ENCODE results near the gene MOGAT2.
"Not testable (repeated sequence)": the region's sequence is repeated elsewhere in the genome, so short reads cannot be mapped to it uniquely, and the experiment has no call there.

MOGAT2 gene

GRCh38 chr11:75719340-75720239 lies 2.0 kb downstream of the MOGAT2 start:
- no peak for DNase-seq

- no peak for DNase-seq
Observed at GRCh38 chr11:75720639-75721038, 3.0 kb downstream of the MOGAT2 start.

DNA sequence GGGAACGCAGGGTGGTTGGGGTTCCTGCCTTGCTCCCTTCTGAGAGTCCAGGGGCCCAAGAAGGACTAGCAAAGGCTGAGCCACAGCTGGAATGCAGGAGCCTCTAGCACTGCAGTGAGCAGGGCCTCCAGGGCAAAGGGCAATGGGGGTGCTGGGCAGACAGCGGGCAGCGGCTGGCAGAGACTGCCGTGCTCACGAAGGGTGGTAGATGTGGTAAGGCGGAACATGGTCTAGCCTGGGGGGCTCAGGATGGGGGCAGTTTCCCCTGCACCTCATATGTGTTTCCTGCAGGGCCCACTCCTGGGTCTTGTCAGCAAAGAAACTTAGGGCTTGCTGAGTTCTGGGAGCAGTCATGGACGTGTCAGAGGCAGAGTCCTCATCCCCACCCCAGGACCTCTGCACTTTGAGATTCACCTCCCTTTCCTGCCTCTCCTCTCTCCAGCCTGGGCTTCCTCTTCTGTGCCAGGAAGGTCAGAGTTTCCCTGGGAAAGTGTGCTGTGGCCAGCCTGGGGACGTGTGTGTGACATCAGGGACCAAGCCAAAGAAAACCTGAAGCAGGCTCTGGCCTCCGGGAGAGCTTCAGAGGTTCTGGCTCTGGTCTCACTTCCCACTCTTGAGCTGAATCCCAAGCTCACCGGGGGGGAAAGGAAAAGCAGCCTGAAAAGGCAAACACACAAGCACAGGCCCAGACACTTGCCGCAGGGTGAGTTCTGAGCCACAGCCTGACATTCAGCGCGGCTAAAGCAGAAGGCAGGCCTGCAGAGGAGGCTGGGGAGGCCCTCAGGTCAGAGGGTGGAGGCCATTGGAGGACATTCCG lies 4.4 kb downstream of the MOGAT2 start:
- no peak for DNase-seq

- no peak for DNase-seq
Observed at GRCh38 chr11:75722669-75723042, 5.0 kb downstream of the MOGAT2 start.

GRCh38 chr11:75725547-75726320 lies 8.1 kb downstream of the MOGAT2 start:
- no peak for DNase-seq

- no peak for DNase-seq
Observed at GRCh38 chr11:75728992-75729391, 11.4 kb downstream of the MOGAT2 start.

- DNase-seq, result no peak
Observed at GRCh38 chr11:75731095-75731494, 13.5 kb downstream of the MOGAT2 start.

DNA sequence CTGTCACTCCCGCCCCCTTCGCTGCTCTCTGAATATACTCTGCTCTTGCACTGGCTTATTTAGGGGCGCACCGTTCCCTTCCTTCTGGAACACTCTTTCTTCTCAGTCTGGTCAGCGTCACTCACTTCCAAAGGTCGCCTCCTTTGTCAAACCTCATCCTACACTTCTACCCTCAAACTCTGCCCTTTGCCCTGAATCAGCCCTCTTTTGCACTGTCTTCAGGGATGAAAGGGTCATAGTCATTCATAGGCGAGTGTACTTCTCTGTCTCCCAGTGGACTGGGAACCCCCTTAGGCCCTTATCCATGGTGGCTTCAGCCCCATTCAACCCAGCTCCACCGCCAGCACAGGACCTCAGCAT lies 15.4 kb downstream of the MOGAT2 start:
- DNase-seq, result no peak

- peak; percentile 84 for DNase-seq
Observed at GRCh38 chr11:75733431-75734107, 15.9 kb downstream of the MOGAT2 start.

GRCh38 chr11:75734491-75735180 lies 17.0 kb downstream of the MOGAT2 start:
- DNase-seq, result no peak

- no peak for DNase-seq
Observed at GRCh38 chr11:75735181-75735845, 17.7 kb downstream of the MOGAT2 start.

DNA sequence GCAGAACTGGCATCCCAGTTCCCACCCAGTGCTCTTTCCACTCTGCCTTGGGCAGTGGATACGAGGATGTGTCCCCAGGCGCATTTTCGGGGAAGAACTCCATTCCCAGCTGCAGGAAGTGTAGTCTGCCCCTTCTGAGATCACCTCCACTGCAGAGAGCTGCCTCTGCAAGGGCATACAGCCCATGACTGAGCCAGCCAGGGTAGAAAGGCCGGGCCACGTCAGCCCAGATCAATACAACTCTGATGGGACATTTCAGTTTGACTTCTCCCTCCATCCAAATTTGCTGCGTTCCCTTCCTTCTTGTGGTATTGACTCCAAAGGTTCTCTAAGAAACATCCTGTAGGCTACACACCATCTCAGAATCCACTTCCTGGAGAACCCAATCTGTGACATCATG lies 19.7 kb downstream of the MOGAT2 start:
- no peak for DNase-seq

DNA sequence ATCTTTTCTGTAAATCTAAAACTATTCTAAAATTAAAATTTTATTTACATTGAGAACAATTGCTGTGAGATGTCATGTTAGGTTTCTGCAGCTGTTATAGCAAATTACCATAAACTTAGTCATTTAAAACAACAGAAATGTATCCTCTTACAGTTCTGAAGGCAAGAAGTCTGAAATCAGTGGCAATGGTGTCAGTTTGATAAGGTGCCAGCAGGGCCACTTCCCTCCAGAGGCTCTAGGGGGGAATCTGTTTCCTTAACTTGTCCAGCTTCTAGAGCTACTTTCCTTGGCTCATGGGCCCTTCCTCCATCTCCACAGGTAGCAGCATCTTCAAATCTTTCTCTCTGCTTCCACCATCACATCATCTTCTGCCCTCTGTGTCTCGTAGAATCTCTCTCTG lies 23.0 kb downstream of the MOGAT2 start:
- DNase-seq, result no peak

GRCh38 chr11:75743159-75743558 lies 25.5 kb downstream of the MOGAT2 start:
- DNase-seq, result not testable (repeated sequence)

DNA sequence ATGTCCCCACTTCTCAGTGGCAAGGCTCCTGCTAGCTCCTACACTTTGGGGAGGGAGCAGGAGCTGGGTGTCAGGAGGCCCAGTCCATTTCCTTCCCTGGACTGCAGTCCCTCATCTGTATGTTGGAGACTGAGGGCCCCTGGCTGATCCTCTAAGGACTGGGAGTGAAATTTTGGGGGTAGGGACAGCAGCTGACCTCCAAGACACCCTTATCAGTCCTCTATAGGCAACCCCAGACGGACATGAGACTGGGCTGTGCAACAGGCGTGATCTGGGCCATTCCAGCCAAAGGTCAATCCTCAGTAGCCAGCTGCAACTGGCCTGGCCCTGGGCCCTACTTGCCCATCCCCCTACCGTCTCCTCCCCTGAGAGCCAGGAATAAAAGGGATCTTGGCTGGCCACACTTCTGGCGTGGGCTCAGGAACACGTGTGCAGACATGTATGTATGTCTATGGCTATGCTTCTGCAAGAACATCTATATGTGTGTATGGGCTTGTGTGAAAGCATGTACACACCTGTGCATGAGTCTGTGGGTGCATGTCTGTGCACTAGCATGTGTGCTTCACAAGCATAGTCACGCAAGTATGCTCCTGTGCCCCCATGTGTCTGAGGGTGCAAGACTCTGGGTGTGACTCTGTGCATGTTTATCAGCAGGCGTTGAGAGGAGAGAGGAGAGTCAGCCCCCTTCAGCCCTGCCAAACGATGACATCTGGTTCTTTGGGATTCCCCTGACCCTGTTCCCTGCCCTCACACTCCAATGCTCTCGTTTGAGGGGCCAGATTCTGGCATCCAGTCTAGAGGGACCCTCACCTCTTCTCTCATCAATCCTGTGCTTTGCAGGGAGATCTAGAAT lies 26.3 kb downstream of the MOGAT2 start:
- DNase-seq, result no peak

DNA sequence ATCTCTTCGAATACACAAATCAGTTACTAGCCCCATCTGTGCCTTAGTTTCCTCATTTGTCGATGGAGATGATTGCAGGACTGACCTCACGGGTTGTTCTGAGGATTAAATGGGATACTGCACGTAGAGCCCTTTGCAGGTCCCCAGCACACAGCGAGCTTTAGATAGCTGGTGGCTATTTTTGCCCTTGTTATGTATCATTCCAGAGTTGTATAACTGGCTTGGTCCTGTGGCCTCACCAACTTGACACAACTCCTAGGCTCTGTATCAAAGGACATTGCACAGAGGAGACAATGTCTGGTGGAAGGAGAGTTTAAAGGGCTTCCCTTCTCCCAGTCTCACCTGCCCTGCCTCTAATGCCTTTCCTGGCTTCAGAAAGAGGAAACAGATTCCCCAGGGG lies 28.2 kb downstream of the MOGAT2 start:
- DNase-seq, result no peak

GRCh38 chr11:75748729-75749273 lies 31.2 kb downstream of the MOGAT2 start:
- DNase-seq, result not testable (repeated sequence)

- not testable (repeated sequence) for DNase-seq
Observed at GRCh38 chr11:75754933-75755332, 37.3 kb downstream of the MOGAT2 start.

GRCh38 chr11:75757651-75758050 lies 40.0 kb downstream of the MOGAT2 start:
- no peak for DNase-seq

DNA sequence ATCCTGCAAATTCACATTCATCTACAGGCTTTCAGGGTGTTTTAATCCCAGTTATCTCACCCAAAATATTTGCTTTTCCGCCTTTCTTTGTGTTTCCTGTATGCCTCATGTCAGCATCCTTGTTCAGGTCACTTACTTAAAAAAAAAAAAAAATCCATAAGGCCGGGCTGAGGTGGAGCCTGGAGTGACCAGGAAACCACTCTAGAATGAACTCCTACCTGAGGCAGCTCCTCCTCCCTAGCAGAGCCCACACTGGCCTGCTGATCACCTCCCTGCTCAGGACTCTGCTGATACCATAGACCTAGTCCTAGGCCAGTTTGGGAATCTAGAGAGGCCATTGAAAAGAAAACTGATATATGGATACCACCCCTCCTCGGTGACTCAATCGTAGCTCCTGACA lies 42.2 kb downstream of the MOGAT2 start:
- no peak for DNase-seq

Measured in suppressor macrophage treated with lipopolysaccharide for 4 hours (primary cell).